Measurements from ENCODE around the gene LONP2. TPM values are rescaled to one million over a fixed set of nuclear protein-coding genes. Genes with fewer than 3 reads are reported as not detected.
A peak's percentile ranks its signal among the peaks of the same experiment; 100 is the strongest.

LONP2 gene
- total and polyA plus RNA-seq, 10 of the 15 experiments (the other 5 are each of a cell fraction or from before 2014, with no cell fraction given) = 8.3 to 48.0 (median 34.8) TPM

- Histone ChIP-seq H3K4me3 (no peak overlapping the region), H3K4me1 (ENCODE audit: control insufficient read depth, insufficient read depth, low read length) (peaks cover 3% of the 10 kb centered on the region), H3K79me2 (ENCODE audit: control insufficient read depth, insufficient read depth, low read length) (no peaks in the 10 kb centered on the region), H3K9ac (ENCODE audit: control insufficient read depth, insufficient read depth, low read length) (no peak overlapping the region), H3K27me3 (replicated peaks in 1 of 2; ENCODE audit: control insufficient read depth in 2 of 2, insufficient read depth in 2 of 2, low read length in 1 of 2) (no peaks in the 10 kb centered on the region), H3K27ac (ENCODE audit: control insufficient read depth, insufficient read depth) (no peak overlapping the region), H3K9me3 (replicated peaks; ENCODE audit: control insufficient read depth, insufficient read depth, low read length) (no peaks in the 10 kb centered on the region), H4K20me1 (ENCODE audit: control insufficient read depth, insufficient read depth) (no peaks in the 10 kb centered on the region), H3K36me3 (ENCODE audit: control insufficient read depth in 2 of 2, insufficient read depth in 2 of 2, low read length in 1 of 2) (no peaks in the 10 kb centered on the region), H2AFZ (ENCODE audit: control insufficient read depth, low read depth, low read length) (peak overlapping the region; percentile 35; the same call in 1 of the 2 replicates), H3K4me2 (ENCODE audit: control insufficient read depth, insufficient read depth) (no peak overlapping the region)
- in situ Hi-C loops (cut with MboI) = loop anchor here (5.0 kb wide), 1 partner anchor 400 kb away; no protein-coding TSS in a partner anchor
- SMC1A ChIA-PET (ENCODE audit: uncharacterized antibody, unreplicated experiment) = interaction anchor here (0.6 to 5.4 kb wide), 8 partner anchors 43 to 398 kb away, joined by 3 to 30 read pairs (median 6); no protein-coding TSS in a partner anchor
- DNase-seq (ENCODE audit: low read depth, low spot score) (no peak), ATAC-seq (peak; percentile 93), FAIRE-seq (peak; percentile 18)
- RAD21 ChIA-PET (ENCODE audit: unreplicated experiment) = interaction anchor here (0.6 to 3.7 kb wide), 8 partner anchors 11 to 400 kb away, joined by 3 to 30 read pairs (median 4); no protein-coding TSS in a partner anchor
- intact Hi-C loops (cut with micrococcal nuclease; ENCODE audit: unreplicated experiment) = loop anchor here (5.0 kb wide), 1 partner anchor 390 kb away; no protein-coding TSS in a partner anchor
- TF ChIP-seq CTCF (IDR thresholded peaks at IDR 0.05 in 2 of 3, conservative IDR thresholded peaks at IDR 0.05 in 1 of 3; ENCODE audit: control insufficient read depth in 2 of 3, extremely low read depth in 1 of 3, insufficient read depth in 1 of 3, low read depth in 3 of 3, low read length in 3 of 3) = peak; percentile 61 to 62 (median 62); a peak in 5 of 6 replicates
- TF ChIP-seq SMC3 (IDR thresholded peaks at IDR 0.05; ENCODE audit: borderline replicate concordance, low read length) = peak; percentile 74
- TF ChIP-seq RELA (IDR thresholded peaks at IDR 0.05; ENCODE audit: borderline replicate concordance, partially characterized antibody) = no peak
- TF ChIP-seq ZNF622 (IDR thresholded peaks at IDR 0.05) = no peak
- TF ChIP-seq RAD21 (IDR thresholded peaks at IDR 0.05; ENCODE audit: insufficient read depth, low read depth, low read length) = peak; percentile 75
- 0 out of 2 replicates have a peak, but pooled peaks have one; percentile 9 for TF ChIP-seq YY1 (IDR thresholded peaks at IDR 0.05; ENCODE audit: low read depth, low read length)
- CTCF ChIA-PET = interaction anchor here (0.6 to 4.8 kb wide), 12 partner anchors 8 to 401 kb away, joined by 3 to 47 read pairs (median 4); no protein-coding TSS in a partner anchor
- WGBS (ENCODE audit: insufficient coverage, insufficient replicate concordance, low lambda C conversion rate, missing lambda C conversion rate) = 48% methylated on average over 11 of the region's 11 CpGs
- no TSS peak for BruUV-seq (replicated peaks)
- POLR2A ChIA-PET = interaction anchor here (0.6 to 1.0 kb wide), 2 partner anchors 50 to 391 kb away, joined by 3 to 5 read pairs; no protein-coding TSS in a partner anchor
Measured at GRCh38 chr16:48231727-48232492, 12.2 kb upstream of the LONP2 start.
